ENCODE results near the gene TRMU.

DNA sequence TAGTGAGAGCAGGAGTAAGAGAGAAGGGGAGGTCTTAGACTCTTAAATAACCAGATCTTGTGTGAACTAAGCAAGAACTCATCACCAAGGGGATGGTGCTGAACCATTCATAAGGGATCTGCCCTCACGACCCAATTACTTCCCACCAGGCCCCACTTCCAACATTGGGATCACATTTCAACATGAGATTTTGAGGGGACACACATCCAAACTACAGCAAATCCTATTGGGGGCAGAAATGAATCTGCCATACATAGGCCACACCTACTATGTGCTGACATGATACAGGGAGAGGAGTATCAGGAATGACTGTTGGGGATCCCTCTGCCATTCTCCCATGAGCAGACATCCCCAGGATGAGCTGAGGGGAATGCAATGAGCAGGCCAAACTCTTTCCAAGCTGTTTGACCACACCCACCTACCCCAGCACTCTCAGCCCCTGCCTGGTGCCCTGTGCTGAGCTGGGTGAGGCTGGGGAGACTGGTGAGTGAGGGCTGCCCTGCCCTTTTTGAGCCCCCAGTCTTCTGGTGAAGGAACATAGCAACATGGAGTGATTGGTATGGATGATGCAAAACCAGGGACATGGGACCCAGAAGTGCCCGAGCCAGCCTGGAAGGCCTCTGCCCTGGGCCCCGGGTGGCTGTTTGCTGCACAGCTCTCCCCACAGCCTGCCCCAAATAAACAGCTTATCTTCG lies 40.1 kb upstream of the TRMU start:
- TF ChIP-seq, protein P1, sequence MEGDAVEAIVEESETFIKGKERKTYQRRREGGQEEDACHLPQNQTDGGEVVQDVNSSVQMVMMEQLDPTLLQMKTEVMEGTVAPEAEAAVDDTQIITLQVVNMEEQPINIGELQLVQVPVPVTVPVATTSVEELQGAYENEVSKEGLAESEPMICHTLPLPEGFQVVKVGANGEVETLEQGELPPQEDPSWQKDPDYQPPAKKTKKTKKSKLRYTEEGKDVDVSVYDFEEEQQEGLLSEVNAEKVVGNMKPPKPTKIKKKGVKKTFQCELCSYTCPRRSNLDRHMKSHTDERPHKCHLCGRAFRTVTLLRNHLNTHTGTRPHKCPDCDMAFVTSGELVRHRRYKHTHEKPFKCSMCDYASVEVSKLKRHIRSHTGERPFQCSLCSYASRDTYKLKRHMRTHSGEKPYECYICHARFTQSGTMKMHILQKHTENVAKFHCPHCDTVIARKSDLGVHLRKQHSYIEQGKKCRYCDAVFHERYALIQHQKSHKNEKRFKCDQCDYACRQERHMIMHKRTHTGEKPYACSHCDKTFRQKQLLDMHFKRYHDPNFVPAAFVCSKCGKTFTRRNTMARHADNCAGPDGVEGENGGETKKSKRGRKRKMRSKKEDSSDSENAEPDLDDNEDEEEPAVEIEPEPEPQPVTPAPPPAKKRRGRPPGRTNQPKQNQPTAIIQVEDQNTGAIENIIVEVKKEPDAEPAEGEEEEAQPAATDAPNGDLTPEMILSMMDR (IDR thresholded peaks at IDR 0.05): no peak
- TF ChIP-seq, protein P2, sequence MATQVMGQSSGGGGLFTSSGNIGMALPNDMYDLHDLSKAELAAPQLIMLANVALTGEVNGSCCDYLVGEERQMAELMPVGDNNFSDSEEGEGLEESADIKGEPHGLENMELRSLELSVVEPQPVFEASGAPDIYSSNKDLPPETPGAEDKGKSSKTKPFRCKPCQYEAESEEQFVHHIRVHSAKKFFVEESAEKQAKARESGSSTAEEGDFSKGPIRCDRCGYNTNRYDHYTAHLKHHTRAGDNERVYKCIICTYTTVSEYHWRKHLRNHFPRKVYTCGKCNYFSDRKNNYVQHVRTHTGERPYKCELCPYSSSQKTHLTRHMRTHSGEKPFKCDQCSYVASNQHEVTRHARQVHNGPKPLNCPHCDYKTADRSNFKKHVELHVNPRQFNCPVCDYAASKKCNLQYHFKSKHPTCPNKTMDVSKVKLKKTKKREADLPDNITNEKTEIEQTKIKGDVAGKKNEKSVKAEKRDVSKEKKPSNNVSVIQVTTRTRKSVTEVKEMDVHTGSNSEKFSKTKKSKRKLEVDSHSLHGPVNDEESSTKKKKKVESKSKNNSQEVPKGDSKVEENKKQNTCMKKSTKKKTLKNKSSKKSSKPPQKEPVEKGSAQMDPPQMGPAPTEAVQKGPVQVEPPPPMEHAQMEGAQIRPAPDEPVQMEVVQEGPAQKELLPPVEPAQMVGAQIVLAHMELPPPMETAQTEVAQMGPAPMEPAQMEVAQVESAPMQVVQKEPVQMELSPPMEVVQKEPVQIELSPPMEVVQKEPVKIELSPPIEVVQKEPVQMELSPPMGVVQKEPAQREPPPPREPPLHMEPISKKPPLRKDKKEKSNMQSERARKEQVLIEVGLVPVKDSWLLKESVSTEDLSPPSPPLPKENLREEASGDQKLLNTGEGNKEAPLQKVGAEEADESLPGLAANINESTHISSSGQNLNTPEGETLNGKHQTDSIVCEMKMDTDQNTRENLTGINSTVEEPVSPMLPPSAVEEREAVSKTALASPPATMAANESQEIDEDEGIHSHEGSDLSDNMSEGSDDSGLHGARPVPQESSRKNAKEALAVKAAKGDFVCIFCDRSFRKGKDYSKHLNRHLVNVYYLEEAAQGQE (IDR thresholded peaks at IDR 0.05; ENCODE audit: insufficient read depth in 1 of 2, low read depth in 2 of 2, low read length in 1 of 2): no peak
- TF ChIP-seq POLR2AphosphoS5 (IDR thresholded peaks at IDR 0.05; ENCODE audit: low read depth, low read length) (0 out of 2 replicates have a peak, but pooled peaks have one; percentile 31), SIN3A (IDR thresholded peaks at IDR 0.05; ENCODE audit: borderline replicate concordance, insufficient read depth, low read depth, low read length) (no peak), TCF7L2 (IDR thresholded peaks at IDR 0.05; ENCODE audit: low read depth, low read length) (no peak)
